ENCODE measurements around the gene ARHGAP24. TPM values are rescaled to one million over a fixed set of nuclear protein-coding genes. Genes with fewer than 3 reads are reported as not detected.
A peak's percentile ranks its signal among the peaks of the same experiment; 100 is the strongest.

Gene ARHGAP24
- total RNA-seq, 1 experiment from 2014 or later = 14.2 TPM

GRCh38 chr4:85482010-85482738 is 7.2 kb downstream of the ARHGAP24 start:
- no peak for DNase-seq (ENCODE audit: low read depth)

- peak; percentile 69 for DNase-seq (ENCODE audit: low read depth)
These were observed 11.6 kb downstream of the ARHGAP24 start for GRCh38 chr4:85486425-85487086.

GRCh38 chr4:85488416-85488815 is 13.5 kb downstream of the ARHGAP24 start:
- DNase-seq (ENCODE audit: low read depth) = no peak

GRCh38 chr4:85489273-85489981 is 14.5 kb downstream of the ARHGAP24 start:
- DNase-seq (ENCODE audit: low read depth) = peak; percentile 82

GRCh38 chr4:85491527-85491926 is 16.6 kb downstream of the ARHGAP24 start:
- DNase-seq (ENCODE audit: low read depth) = no peak

GRCh38 chr4:85492336-85492735 is 17.4 kb downstream of the ARHGAP24 start:
- DNase-seq (ENCODE audit: low read depth) = no peak

- DNase-seq (ENCODE audit: low read depth) = peak; percentile 51
These were observed 20.7 kb downstream of the ARHGAP24 start for GRCh38 chr4:85495621-85496020.

- DNase-seq (ENCODE audit: low read depth) = peak; percentile 75
These were observed 21.3 kb downstream of the ARHGAP24 start for GRCh38 chr4:85496126-85496849.

GRCh38 chr4:85496933-85497332 is 22.0 kb downstream of the ARHGAP24 start:
- peak; percentile 90 for DNase-seq (ENCODE audit: low read depth)

- DNase-seq (ENCODE audit: low read depth) = peak; percentile 90
These were observed 23.3 kb downstream of the ARHGAP24 start for GRCh38 chr4:85498068-85498733.

GRCh38 chr4:85499573-85499972 is 24.6 kb downstream of the ARHGAP24 start:
- no peak for DNase-seq (ENCODE audit: low read depth)

- no peak for DNase-seq (ENCODE audit: low read depth)
These were observed 25.3 kb downstream of the ARHGAP24 start for GRCh38 chr4:85500110-85500867.

- peak; percentile 41 for DNase-seq (ENCODE audit: low read depth)
These were observed 26.2 kb downstream of the ARHGAP24 start for GRCh38 chr4:85501145-85501544.

GRCh38 chr4:85508654-85509053 is 33.7 kb downstream of the ARHGAP24 start:
- DNase-seq (ENCODE audit: low read depth) = no peak

- no peak for DNase-seq (ENCODE audit: low read depth)
These were observed 35.1 kb downstream of the ARHGAP24 start for GRCh38 chr4:85509882-85510631.

GRCh38 chr4:85510632-85510984 is 35.7 kb downstream of the ARHGAP24 start:
- DNase-seq (ENCODE audit: low read depth) = no peak

- DNase-seq (ENCODE audit: low read depth) = peak; percentile 46
These were observed 37.7 kb downstream of the ARHGAP24 start for GRCh38 chr4:85512446-85513205.

GRCh38 chr4:85514117-85514516 is 39.2 kb downstream of the ARHGAP24 start:
- DNase-seq (ENCODE audit: low read depth) = peak; percentile 19

GRCh38 chr4:85514783-85515182 is 39.8 kb downstream of the ARHGAP24 start:
- DNase-seq (ENCODE audit: low read depth) = no peak
